NCI-H446 (cell line): ENCODE measurements around the gene TTC23L.

Source experiments
- DNase-seq, 2 experiments: peaks; one replicate each; lab custom pipeline; 2025; lab: John Stamatoyannopoulos, UW

TTC23L gene

GRCh38 chr5:34923694-34924461 lies 84.9 kb downstream of the TTC23L start:
- DNase-seq = peak in 1 of 2 experiments; percentile 31

- DNase-seq = no peak
These were observed 85.5 kb downstream of the TTC23L start for GRCh38 chr5:34924462-34924765.

GRCh38 chr5:34926318-34926888 lies 87.4 kb downstream of the TTC23L start:
- DNase-seq = no peak

- no peak for DNase-seq
These were observed 88.8 kb downstream of the TTC23L start for GRCh38 chr5:34927785-34928184.

- no peak for DNase-seq
These were observed 89.3 kb downstream of the TTC23L start for GRCh38 chr5:34928267-34928666.

- DNase-seq = peak; percentile 97 to 100
These were observed 90.3 kb downstream of the TTC23L start, which contains the start of gene DNAJC21 for GRCh38 chr5:34929134-34929719. Gene DNAJC21, plus strand, starts transcription at chr5:34929559. Its CDS starts 261 bp downstream, at chr5:34929820.

GRCh38 chr5:34929720-34930461 lies 90.9 kb downstream of the TTC23L start:
- DNase-seq = peak; percentile 83 to 90

DNA sequence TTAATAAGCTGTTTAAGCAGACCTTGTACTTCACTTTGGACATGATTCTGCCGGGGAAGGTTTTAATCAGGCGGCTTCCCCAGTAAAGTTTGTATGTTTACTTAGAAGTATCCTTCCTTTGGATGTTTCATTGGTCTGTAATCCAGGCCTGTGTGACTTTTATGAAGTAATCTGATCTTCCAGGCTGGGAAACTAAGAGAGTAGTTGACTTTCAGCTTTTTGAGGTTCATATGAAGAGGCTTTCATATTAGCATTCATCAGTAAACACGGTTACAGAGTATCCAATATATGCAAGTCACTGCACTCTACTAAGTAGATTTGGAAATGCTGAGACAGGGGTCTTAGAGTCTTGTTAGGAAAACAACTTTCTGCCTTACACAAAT lies 91.5 kb downstream of the TTC23L start:
- peak in 1 of 2 experiments; percentile 27 for DNase-seq

DNA sequence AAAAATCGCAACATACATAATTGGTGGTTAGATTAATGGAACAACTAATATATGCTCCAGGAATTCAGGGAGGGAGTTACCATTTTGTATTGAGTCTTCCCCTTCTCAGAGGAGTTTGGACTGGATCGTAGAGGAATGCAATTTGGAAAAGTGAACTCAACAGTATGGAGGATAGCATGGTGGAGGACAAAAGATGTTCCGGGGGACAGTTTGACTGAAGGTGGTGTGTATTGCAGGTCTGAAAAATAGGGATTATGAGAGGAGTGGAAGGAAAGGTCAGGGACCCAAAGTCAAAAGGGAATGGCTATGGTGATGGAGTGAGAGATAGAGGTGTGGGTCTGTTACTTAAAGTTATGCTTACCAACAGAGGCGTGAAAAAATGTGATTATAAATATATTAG lies 91.9 kb downstream of the TTC23L start:
- DNase-seq = no peak

DNA sequence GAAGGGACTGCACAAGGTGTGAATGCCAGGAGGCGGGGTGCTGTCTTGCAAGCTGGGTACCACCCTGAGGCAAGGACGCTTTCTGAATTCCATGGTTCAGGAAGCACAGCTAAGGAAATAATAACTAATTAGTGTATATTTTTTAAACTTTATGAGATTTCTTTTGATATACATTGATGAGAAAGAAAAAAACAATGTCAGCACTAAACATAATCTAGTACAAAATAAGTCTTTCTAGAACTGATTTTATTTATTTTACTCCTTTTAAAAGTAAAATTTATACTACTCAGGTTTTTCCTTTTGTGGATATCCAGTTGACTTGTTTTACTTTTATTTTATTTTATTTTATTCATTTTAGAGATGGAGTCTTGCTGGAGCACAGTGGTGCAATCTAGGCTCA lies 94.0 kb downstream of the TTC23L start:
- no peak for DNase-seq

DNA sequence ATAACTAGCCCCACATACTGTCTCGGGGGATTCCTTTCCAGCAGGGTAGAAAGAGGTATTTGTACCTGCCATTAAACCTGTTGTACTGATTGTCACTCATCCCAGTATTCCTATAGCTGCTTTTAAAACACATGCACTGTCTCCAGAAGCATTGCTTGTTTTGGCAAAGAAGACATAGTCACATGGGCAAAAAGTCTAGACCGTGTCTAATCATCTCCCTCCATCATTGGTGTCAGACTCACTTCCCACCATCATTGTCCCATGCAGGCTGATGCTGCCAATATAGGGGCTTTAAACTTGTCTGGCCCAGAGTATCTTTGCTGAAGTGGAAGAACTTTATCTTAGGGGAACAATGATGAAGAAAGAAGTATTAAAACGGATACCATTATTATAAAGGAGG lies 103.0 kb downstream of the TTC23L start:
- no peak for DNase-seq

- DNase-seq = no peak
These were observed 105.1 kb downstream of the TTC23L start for GRCh38 chr5:34944044-34944443.

- DNase-seq = no peak
These were observed 105.6 kb downstream of the TTC23L start for GRCh38 chr5:34944460-34945047.
